Neural cell (in vitro differentiated cells): Measurements from ENCODE around the gene CBFA2T3. TPM values are rescaled to one million over a fixed set of nuclear protein-coding genes. Genes with fewer than 3 reads are reported as not detected.

ENCODE experiments used
- H2AFZ ChIP-seq: fragments of 200-600, 300-800 bp; sonication (generic), shearing (Covaris generic); 2 replicates; pipeline ENCODE4 v1.6.0; 2014; ENCODE audit warnings: low read depth, mild to moderate bottlenecking, antibody characterized with exemption, low read length, moderate library complexity
- H3F3A ChIP-seq: fragments of 200-600 bp; shearing (Covaris generic); 2 replicates; pipeline ENCODE4 v1.6.1; 2016; ENCODE audit warnings: mild to moderate bottlenecking, moderate library complexity, mixed read lengths, antibody characterized with exemption, low read length; ENCODE audit not compliant: insufficient read depth, poor library complexity, severe bottlenecking
- H3K27ac ChIP-seq: fragments of 200-600, 300-800 bp; sonication (generic), shearing (Covaris generic); 2 replicates; pipeline ENCODE4 v1.5.1; 2014; ENCODE audit warnings: mild to moderate bottlenecking, low read length, moderate library complexity
- H3K27me3 ChIP-seq: fragments of 300-800, 200-600 bp; sonication (generic), shearing (Covaris generic); 2 replicates; pipeline ENCODE4 v1.6.0; 2014; ENCODE audit warnings: mild to moderate bottlenecking, low read depth, low read length, moderate library complexity; ENCODE audit not compliant: insufficient read depth
- H3K36me3 ChIP-seq: fragments of 300-800, 200-600 bp; sonication (generic), shearing (Covaris generic); 2 replicates; pipeline ENCODE4 v1.5.1; 2014; ENCODE audit warnings: mild to moderate bottlenecking, antibody characterized with exemption, low read length, moderate library complexity; ENCODE audit not compliant: insufficient read depth
- H3K4me2 ChIP-seq: fragments of 300-800, 200-600 bp; sonication (generic), shearing (Covaris generic); 2 replicates; pipeline ENCODE4 v1.6.0; 2014; ENCODE audit warnings: mild to moderate bottlenecking, low read length
- H3K4me3 ChIP-seq: fragments of 300-800, 200-600 bp; sonication (generic), shearing (Covaris generic); 2 replicates; pipeline ENCODE4 v1.5.1; 2014; ENCODE audit warnings: mild to moderate bottlenecking, low read length, moderate library complexity
- H3K79me2 ChIP-seq: fragments of 200-600 bp; shearing (Covaris generic); replicated peaks from 2 replicates; pipeline ENCODE4 v1.6.0; 2014; ENCODE audit warnings: mild to moderate bottlenecking, low read length, moderate library complexity; ENCODE audit not compliant: insufficient read depth
- H3K9ac ChIP-seq: fragments of 300-800, 200-600 bp; sonication (generic), shearing (Covaris generic); 2 replicates; pipeline ENCODE4 v1.6.1; 2016; ENCODE audit warnings: mild to moderate bottlenecking, low read length, mixed read lengths
- H3K9me2 ChIP-seq: fragments of 200-600 bp; shearing (Covaris generic); 2 replicates; pipeline ENCODE4 v1.6.1; 2016; ENCODE audit warnings: mild to moderate bottlenecking, low read length, mixed read lengths; ENCODE audit not compliant: insufficient read depth
- H3K9me3 ChIP-seq: fragments of 200-600, 300-800 bp; sonication (generic), shearing (Covaris generic); 2 replicates; pipeline ENCODE4 v1.6.1; 2016; ENCODE audit warnings: mild to moderate bottlenecking, mixed run types, low read length, moderate library complexity, mixed read lengths
- H4K20me1 ChIP-seq: fragments of 200-600 bp; shearing (Covaris generic); 2 replicates; pipeline ENCODE4 v1.6.1; 2016; ENCODE audit warnings: mild to moderate bottlenecking, mixed run types; ENCODE audit not compliant: insufficient read depth
- EP300 ChIP-seq: fragments of 450-650 bp; conservative IDR thresholded peaks from 2 replicates; pipeline ENCODE4 v1.6.1; 2014; ENCODE audit warnings: antibody characterized with exemption, mild to moderate bottlenecking, moderate library complexity; ENCODE audit not compliant: poor library complexity, severe bottlenecking
- EZH2 ChIP-seq: fragments of 200-600, 300-800 bp; shearing (Covaris generic), sonication (generic); IDR thresholded peaks from 2 replicates; pipeline ENCODE4 v1.6.1; 2014; ENCODE audit warnings: antibody characterized with exemption, low read length, borderline replicate concordance, mild to moderate bottlenecking; ENCODE audit not compliant: insufficient read depth, poor library complexity, severe bottlenecking
- MXI1 ChIP-seq: fragments of 450-650 bp; conservative IDR thresholded peaks from 2 replicates; pipeline ENCODE4 v1.6.1; 2014; ENCODE audit warnings: antibody characterized with exemption, mild to moderate bottlenecking; ENCODE audit not compliant: poor library complexity, severe bottlenecking
- POLR2AphosphoS5 ChIP-seq: IDR thresholded peaks from 2 replicates; pipeline ENCODE4 v1.6.1; 2012
- RAD21 ChIP-seq: fragments of 450-650 bp; conservative IDR thresholded peaks from 2 replicates; pipeline ENCODE4 v1.6.1; 2014; ENCODE audit warnings: antibody characterized with exemption, mild to moderate bottlenecking, moderate library complexity
- SMC3 ChIP-seq: fragments of 450-650 bp; conservative IDR thresholded peaks from 2 replicates; pipeline ENCODE4 v1.6.1; 2014; ENCODE audit warnings: antibody characterized with exemption, mild to moderate bottlenecking, moderate library complexity; ENCODE audit not compliant: poor library complexity
- TAF1 ChIP-seq: IDR thresholded peaks from 2 replicates; pipeline ENCODE4 v1.6.1; 2012; ENCODE audit warnings: low read depth
- polyA plus RNA-seq: library from polyadenylated mRNA; depleted of rRNA; stranded (reverse); fragments of >200 nt; gene quantifications from 2 replicates; pipeline ENCODE4 v1.2.3, GENCODE V29; 2014
- TF ChIP-seq, protein P1 (sequence below): IDR thresholded peaks from 2 replicates; pipeline ENCODE4 v1.6.1; 2012; ENCODE audit warnings: borderline replicate concordance
- TF ChIP-seq, protein P2 (sequence below): fragments of 450-650 bp; IDR thresholded peaks from 2 replicates; pipeline ENCODE4 v1.5.1; 2014; ENCODE audit warnings: antibody characterized with exemption, mild to moderate bottlenecking, moderate library complexity; ENCODE audit not compliant: poor library complexity, severe bottlenecking

The CBFA2T3 gene
- polyA plus RNA-seq, 1 donor from 2014 or later, result 2.1 TPM

DNA sequence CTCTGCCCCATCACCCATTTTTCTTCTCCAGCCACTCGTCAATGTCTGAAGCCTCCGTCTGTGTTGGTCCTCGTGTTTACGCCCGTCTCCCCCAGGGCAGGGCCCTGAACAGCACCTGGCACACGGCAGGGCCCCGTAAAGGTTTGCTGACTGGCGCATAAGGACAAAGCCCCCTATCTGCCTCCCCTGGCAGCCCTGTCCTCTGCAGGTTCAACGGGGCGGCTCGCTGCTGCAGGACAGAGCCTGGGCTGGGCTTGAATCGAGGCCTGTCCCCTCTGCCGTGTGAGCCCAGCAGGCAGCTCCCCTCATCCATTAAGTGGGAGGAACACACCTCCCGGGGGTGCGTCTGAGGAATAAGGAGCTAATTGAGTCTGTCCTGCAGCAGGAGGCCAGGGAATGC is 64.5 kb downstream of the CBFA2T3 start:
- Histone ChIP-seq H3F3A (no peaks in the 10 kb centered on the region), H2AFZ (no peak overlapping the region), H3K9me3 (no peaks in the 10 kb centered on the region), H3K4me2 (no peak overlapping the region), H4K20me1 (no peaks in the 10 kb centered on the region), H3K9me2 (no peaks in the 10 kb centered on the region), H3K4me3 (no peak overlapping the region), H3K27ac (no peak overlapping the region), H3K36me3 (no peaks in the 10 kb centered on the region), H3K27me3 (no peaks in the 10 kb centered on the region), H3K79me2 (no peaks in the 10 kb centered on the region), H3K9ac (no peak overlapping the region)
- TF ChIP-seq POLR2AphosphoS5 (no peak), TAF1 (no peak), MXI1 (no peak), SMC3 (no peak), RAD21 (no peak), EP300 (no peak), EZH2 (no peak)

DNA sequence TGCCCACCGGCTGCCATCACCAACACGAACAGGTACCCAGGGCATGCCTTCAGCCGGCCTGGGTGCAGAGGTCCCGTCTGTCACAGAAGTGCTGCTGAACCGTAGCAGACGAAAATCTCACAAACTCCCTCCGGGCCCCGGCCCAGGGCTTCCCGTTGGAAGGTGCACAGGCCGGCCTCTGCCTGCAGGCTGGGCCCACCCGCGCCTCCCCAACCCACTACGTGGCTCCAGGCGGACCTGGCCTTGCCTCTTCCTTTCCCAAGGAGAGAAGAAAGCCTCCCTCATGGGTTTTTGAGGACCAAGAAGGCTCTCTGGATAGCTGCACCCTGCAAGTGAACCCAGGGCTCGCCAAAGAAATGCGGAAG is 65.1 kb downstream of the CBFA2T3 start:
- TF ChIP-seq, protein P1, sequence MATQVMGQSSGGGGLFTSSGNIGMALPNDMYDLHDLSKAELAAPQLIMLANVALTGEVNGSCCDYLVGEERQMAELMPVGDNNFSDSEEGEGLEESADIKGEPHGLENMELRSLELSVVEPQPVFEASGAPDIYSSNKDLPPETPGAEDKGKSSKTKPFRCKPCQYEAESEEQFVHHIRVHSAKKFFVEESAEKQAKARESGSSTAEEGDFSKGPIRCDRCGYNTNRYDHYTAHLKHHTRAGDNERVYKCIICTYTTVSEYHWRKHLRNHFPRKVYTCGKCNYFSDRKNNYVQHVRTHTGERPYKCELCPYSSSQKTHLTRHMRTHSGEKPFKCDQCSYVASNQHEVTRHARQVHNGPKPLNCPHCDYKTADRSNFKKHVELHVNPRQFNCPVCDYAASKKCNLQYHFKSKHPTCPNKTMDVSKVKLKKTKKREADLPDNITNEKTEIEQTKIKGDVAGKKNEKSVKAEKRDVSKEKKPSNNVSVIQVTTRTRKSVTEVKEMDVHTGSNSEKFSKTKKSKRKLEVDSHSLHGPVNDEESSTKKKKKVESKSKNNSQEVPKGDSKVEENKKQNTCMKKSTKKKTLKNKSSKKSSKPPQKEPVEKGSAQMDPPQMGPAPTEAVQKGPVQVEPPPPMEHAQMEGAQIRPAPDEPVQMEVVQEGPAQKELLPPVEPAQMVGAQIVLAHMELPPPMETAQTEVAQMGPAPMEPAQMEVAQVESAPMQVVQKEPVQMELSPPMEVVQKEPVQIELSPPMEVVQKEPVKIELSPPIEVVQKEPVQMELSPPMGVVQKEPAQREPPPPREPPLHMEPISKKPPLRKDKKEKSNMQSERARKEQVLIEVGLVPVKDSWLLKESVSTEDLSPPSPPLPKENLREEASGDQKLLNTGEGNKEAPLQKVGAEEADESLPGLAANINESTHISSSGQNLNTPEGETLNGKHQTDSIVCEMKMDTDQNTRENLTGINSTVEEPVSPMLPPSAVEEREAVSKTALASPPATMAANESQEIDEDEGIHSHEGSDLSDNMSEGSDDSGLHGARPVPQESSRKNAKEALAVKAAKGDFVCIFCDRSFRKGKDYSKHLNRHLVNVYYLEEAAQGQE, result no peak
- TF ChIP-seq EZH2 (no peak), MXI1 (no peak), TAF1 (no peak), EP300 (no peak), SMC3 (no peak), POLR2AphosphoS5 (no peak), RAD21 (no peak)
- TF ChIP-seq, protein P2, sequence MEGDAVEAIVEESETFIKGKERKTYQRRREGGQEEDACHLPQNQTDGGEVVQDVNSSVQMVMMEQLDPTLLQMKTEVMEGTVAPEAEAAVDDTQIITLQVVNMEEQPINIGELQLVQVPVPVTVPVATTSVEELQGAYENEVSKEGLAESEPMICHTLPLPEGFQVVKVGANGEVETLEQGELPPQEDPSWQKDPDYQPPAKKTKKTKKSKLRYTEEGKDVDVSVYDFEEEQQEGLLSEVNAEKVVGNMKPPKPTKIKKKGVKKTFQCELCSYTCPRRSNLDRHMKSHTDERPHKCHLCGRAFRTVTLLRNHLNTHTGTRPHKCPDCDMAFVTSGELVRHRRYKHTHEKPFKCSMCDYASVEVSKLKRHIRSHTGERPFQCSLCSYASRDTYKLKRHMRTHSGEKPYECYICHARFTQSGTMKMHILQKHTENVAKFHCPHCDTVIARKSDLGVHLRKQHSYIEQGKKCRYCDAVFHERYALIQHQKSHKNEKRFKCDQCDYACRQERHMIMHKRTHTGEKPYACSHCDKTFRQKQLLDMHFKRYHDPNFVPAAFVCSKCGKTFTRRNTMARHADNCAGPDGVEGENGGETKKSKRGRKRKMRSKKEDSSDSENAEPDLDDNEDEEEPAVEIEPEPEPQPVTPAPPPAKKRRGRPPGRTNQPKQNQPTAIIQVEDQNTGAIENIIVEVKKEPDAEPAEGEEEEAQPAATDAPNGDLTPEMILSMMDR, result no peak
- no peak overlapping the region for H2AFZ ChIP-seq
- H3K27ac ChIP-seq, result no peak overlapping the region
- no peaks in the 10 kb centered on the region for H3K79me2 ChIP-seq
- H3F3A ChIP-seq, result no peaks in the 10 kb centered on the region
- H3K27me3 ChIP-seq, result no peaks in the 10 kb centered on the region
- H3K36me3 ChIP-seq, result no peaks in the 10 kb centered on the region
- no peak overlapping the region for H3K4me2 ChIP-seq
- no peak overlapping the region for H3K9ac ChIP-seq
- H3K9me2 ChIP-seq, result no peaks in the 10 kb centered on the region
- H4K20me1 ChIP-seq, result no peaks in the 10 kb centered on the region
- H3K4me3 ChIP-seq, result no peak overlapping the region
- no peaks in the 10 kb centered on the region for H3K9me3 ChIP-seq
